ENCODE measurements around the gene NSL1.

The NSL1 gene

GRCh38 chr1:212721388-212722247 is 70.0 kb downstream of the NSL1 start:
- no peaks in the 10 kb centered on the region for H3K4me1 ChIP-seq
- H3K9me3 ChIP-seq (ENCODE audit: control insufficient read depth, low read length) = no peaks in the 10 kb centered on the region
- H3K4me2 ChIP-seq (ENCODE audit: low read length) = no peak overlapping the region
- H3K36me3 ChIP-seq (ENCODE audit: control insufficient read depth, insufficient read depth, low read length) = no peaks in the 10 kb centered on the region
- H3K79me2 ChIP-seq = no peaks in the 10 kb centered on the region
- H3K4me3 ChIP-seq (ENCODE audit: low read depth, low read length) = no peak overlapping the region
- no peak overlapping the region for H2AFZ ChIP-seq
- no peak overlapping the region for H3K9ac ChIP-seq
- H3K27me3 ChIP-seq (ENCODE audit: control insufficient read depth, insufficient read depth, low read length) = no peaks in the 10 kb centered on the region
- H3K27ac ChIP-seq = no peak overlapping the region
- no peak for TF ChIP-seq CTCF (IDR thresholded peaks at IDR 0.05)

DNA sequence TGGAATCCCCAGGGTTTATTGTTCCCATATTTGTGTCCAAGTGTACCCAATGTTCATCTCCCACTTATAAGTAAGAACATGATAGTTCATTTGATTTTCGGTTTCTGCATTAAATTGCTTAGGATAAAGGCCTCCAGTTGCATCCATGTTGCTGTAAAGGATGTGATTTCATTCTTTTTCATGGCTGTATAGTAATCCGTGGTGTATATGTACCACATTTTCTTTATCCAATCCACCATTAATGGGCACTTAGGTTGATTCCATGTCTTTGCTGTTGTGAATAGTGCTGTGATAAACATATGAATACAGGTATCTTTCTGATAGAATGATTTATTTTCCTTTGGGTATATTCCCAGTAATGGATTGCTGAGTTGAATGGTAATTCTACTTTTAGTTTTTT is 71.9 kb downstream of the NSL1 start:
- H3K4me3 ChIP-seq (ENCODE audit: low read depth, low read length) = no peak overlapping the region
- H3K4me2 ChIP-seq (ENCODE audit: low read length) = no peak overlapping the region
- H3K79me2 ChIP-seq = no peaks in the 10 kb centered on the region
- H3K27me3 ChIP-seq (ENCODE audit: control insufficient read depth, insufficient read depth, low read length) = no peaks in the 10 kb centered on the region
- no peaks in the 10 kb centered on the region for H3K9me3 ChIP-seq (ENCODE audit: control insufficient read depth, low read length)
- no peak overlapping the region for H3K9ac ChIP-seq
- no peaks in the 10 kb centered on the region for H3K36me3 ChIP-seq (ENCODE audit: control insufficient read depth, insufficient read depth, low read length)
- H2AFZ ChIP-seq = no peak overlapping the region
- H3K27ac ChIP-seq = no peak overlapping the region
- no peaks in the 10 kb centered on the region for H3K4me1 ChIP-seq
- TF ChIP-seq CTCF (IDR thresholded peaks at IDR 0.05) = no peak

- no peak overlapping the region for H3K27ac ChIP-seq
- H3K9me3 ChIP-seq (ENCODE audit: control insufficient read depth, low read length) = no peaks in the 10 kb centered on the region
- TF ChIP-seq CTCF (IDR thresholded peaks at IDR 0.05) = no peak
- no peaks in the 10 kb centered on the region for H3K4me1 ChIP-seq
- H3K79me2 ChIP-seq = no peaks in the 10 kb centered on the region
- H3K9ac ChIP-seq = no peak overlapping the region
- no peaks in the 10 kb centered on the region for H3K36me3 ChIP-seq (ENCODE audit: control insufficient read depth, insufficient read depth, low read length)
- no peak overlapping the region for H3K4me2 ChIP-seq (ENCODE audit: low read length)
- no peaks in the 10 kb centered on the region for H3K27me3 ChIP-seq (ENCODE audit: control insufficient read depth, insufficient read depth, low read length)
- no peak overlapping the region for H2AFZ ChIP-seq
- no peak overlapping the region for H3K4me3 ChIP-seq (ENCODE audit: low read depth, low read length)
Measured at GRCh38 chr1:212718499-212718898, 73.1 kb downstream of the NSL1 start.

GRCh38 chr1:212716161-212716560 is 75.4 kb downstream of the NSL1 start:
- H3K27me3 ChIP-seq (ENCODE audit: control insufficient read depth, insufficient read depth, low read length) = no peaks in the 10 kb centered on the region
- no peaks in the 10 kb centered on the region for H3K4me1 ChIP-seq
- H3K9ac ChIP-seq = no peak overlapping the region
- TF ChIP-seq CTCF (IDR thresholded peaks at IDR 0.05) = no peak
- H3K79me2 ChIP-seq = no peaks in the 10 kb centered on the region
- H3K4me3 ChIP-seq (ENCODE audit: low read depth, low read length) = no peak overlapping the region
- H3K4me2 ChIP-seq (ENCODE audit: low read length) = no peak overlapping the region
- H3K36me3 ChIP-seq (ENCODE audit: control insufficient read depth, insufficient read depth, low read length) = no peaks in the 10 kb centered on the region
- H2AFZ ChIP-seq = no peak overlapping the region
- no peaks in the 10 kb centered on the region for H3K9me3 ChIP-seq (ENCODE audit: control insufficient read depth, low read length)
- no peak overlapping the region for H3K27ac ChIP-seq
